ENCODE measurements around the gene TBC1D2. TPM values are rescaled to one million over a fixed set of nuclear protein-coding genes. Genes with fewer than 3 reads are reported as not detected.
"Not testable (repeated sequence)": the region's sequence is repeated elsewhere in the genome, so short reads cannot be mapped to it uniquely, and the experiment has no call there.

Gene TBC1D2
- total and polyA plus RNA-seq, 4 donors: 3.4 to 9.5 (median 4.8) TPM

DNA sequence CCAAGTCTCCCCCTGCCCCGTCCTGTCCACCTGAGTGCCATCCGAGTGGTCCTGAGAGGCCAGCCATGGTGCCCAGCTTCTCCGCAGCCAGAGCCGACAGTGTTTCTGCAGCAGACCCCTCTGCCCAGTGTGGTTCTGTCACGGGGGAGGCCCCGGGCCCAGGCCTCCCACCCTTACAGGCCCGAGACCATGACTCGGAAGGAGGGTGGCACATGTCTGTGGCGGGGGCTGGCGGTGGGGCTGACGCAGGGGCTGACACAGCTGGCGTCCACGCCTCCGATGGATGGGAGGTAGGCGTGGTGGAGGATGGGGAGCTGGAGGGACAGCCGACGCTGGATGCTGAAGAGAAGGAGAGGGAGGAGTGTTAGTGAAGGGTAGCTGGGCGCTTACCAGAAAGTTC, 35.0 kb upstream of the TBC1D2 start:
- no peaks in the 10 kb centered on the region for H3K27me3 ChIP-seq (ENCODE audit: control insufficient read depth, insufficient read depth, low read length)
- 90% methylated on average over 17 of the region's 18 CpGs for WGBS (ENCODE audit: insufficient coverage)
- no peaks in the 10 kb centered on the region for H3K9me3 ChIP-seq (ENCODE audit: control insufficient read depth, insufficient read depth, low read length)
- no peak overlapping the region for H3K4me3 ChIP-seq (ENCODE audit: low read depth, low read length)
- peaks cover 37% of the 10 kb centered on the region for H3K36me3 ChIP-seq (ENCODE audit: control insufficient read depth, insufficient read depth, low read length)
- no peaks in the 10 kb centered on the region for H3K4me1 ChIP-seq (ENCODE audit: control insufficient read depth, insufficient read depth, low read length)
- no peak overlapping the region for H3K27ac ChIP-seq (ENCODE audit: low read depth, low read length)
- no peak for DNase-seq (ENCODE audit: low read depth in 4 of 6, low spot score in 6 of 6)

GRCh38 chr9:98289614-98290201, 34.3 kb upstream of the TBC1D2 start:
- 41% methylated on average over 12 of the region's 12 CpGs for WGBS (ENCODE audit: insufficient coverage)
- H3K27me3 ChIP-seq (ENCODE audit: control insufficient read depth, insufficient read depth, low read length): no peaks in the 10 kb centered on the region
- peaks cover 34% of the 10 kb centered on the region for H3K36me3 ChIP-seq (ENCODE audit: control insufficient read depth, insufficient read depth, low read length)
- no peaks in the 10 kb centered on the region for H3K4me1 ChIP-seq (ENCODE audit: control insufficient read depth, insufficient read depth, low read length)
- H3K9me3 ChIP-seq (ENCODE audit: control insufficient read depth, insufficient read depth, low read length): no peaks in the 10 kb centered on the region
- no peak overlapping the region for H3K27ac ChIP-seq (ENCODE audit: low read depth, low read length)
- H3K4me3 ChIP-seq (ENCODE audit: low read depth, low read length): no peak overlapping the region
- DNase-seq (ENCODE audit: low read depth in 4 of 6, low spot score in 6 of 6): no peak

GRCh38 chr9:98288881-98289280, 33.4 kb upstream of the TBC1D2 start:
- Histone ChIP-seq H3K9me3 (ENCODE audit: control insufficient read depth, insufficient read depth, low read length) (no peaks in the 10 kb centered on the region), H3K4me3 (ENCODE audit: low read depth, low read length) (no peak overlapping the region), H3K27ac (ENCODE audit: low read depth, low read length) (no peak overlapping the region), H3K4me1 (ENCODE audit: control insufficient read depth, insufficient read depth, low read length) (no peaks in the 10 kb centered on the region), H3K36me3 (ENCODE audit: control insufficient read depth, insufficient read depth, low read length) (peaks cover 34% of the 10 kb centered on the region), H3K27me3 (ENCODE audit: control insufficient read depth, insufficient read depth, low read length) (no peaks in the 10 kb centered on the region)
- WGBS (ENCODE audit: insufficient coverage): 72% methylated on average over 4 of the region's 5 CpGs
- no peak for DNase-seq (ENCODE audit: low read depth in 4 of 6, low spot score in 6 of 6)

GRCh38 chr9:98287384-98287783, 31.9 kb upstream of the TBC1D2 start:
- Histone ChIP-seq H3K27me3 (ENCODE audit: control insufficient read depth, insufficient read depth, low read length) (no peaks in the 10 kb centered on the region), H3K9me3 (ENCODE audit: control insufficient read depth, insufficient read depth, low read length) (no peaks in the 10 kb centered on the region)
- WGBS (ENCODE audit: insufficient coverage): 97% methylated on average over 3 of the region's 4 CpGs

DNA sequence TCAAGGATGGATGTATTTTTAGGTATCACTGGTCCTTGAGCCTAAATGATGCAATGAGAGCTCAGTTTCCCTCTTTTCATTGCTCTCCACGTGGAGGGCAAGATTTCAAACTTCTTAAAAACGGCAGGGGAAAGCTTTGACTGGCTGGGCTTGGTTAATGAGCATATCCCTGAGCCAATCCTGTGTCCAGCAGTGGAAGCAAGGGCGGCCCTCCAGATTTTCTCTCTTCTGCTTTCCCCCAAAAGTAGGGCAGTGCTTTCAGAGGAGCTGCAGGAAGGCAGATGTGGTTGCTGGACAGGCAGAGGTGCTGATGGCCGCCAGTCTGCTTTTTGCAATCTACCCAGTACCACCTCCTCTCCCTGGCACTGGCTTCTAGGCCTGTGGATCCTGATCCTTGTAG, 30.0 kb upstream of the TBC1D2 start:
- 100% methylated on average over 1 of the region's 4 CpGs for WGBS (ENCODE audit: insufficient coverage)
- H3K4me1 ChIP-seq (ENCODE audit: control insufficient read depth, insufficient read depth, low read length): no peaks in the 10 kb centered on the region

More at GRCh38 chr9:98287384-98287783, 31.9 kb upstream of the TBC1D2 start:
- peak in 1 of 6 donors; percentile 17 for DNase-seq (ENCODE audit: low read depth in 4 of 6, low spot score in 6 of 6)
- Histone ChIP-seq H3K4me3 (ENCODE audit: low read depth, low read length) (no peak overlapping the region), H3K27ac (ENCODE audit: low read depth, low read length) (no peak overlapping the region), H3K36me3 (ENCODE audit: control insufficient read depth, insufficient read depth, low read length) (peaks cover 32% of the 10 kb centered on the region), H3K4me1 (ENCODE audit: control insufficient read depth, insufficient read depth, low read length) (no peaks in the 10 kb centered on the region)

GRCh38 chr9:98284754-98285153, 29.3 kb upstream of the TBC1D2 start:
- no peaks in the 10 kb centered on the region for H3K9me3 ChIP-seq (ENCODE audit: control insufficient read depth, insufficient read depth, low read length)
- no peak for DNase-seq (ENCODE audit: low read depth in 4 of 6, low spot score in 6 of 6)
- H3K27me3 ChIP-seq (ENCODE audit: control insufficient read depth, insufficient read depth, low read length): no peaks in the 10 kb centered on the region
- no peak overlapping the region for H3K4me3 ChIP-seq (ENCODE audit: low read depth, low read length)
- 79% methylated on average over 3 of the region's 3 CpGs for WGBS (ENCODE audit: insufficient coverage)
- H3K27ac ChIP-seq (ENCODE audit: low read depth, low read length): no peak overlapping the region
- no peaks in the 10 kb centered on the region for H3K4me1 ChIP-seq (ENCODE audit: control insufficient read depth, insufficient read depth, low read length)
- H3K36me3 ChIP-seq (ENCODE audit: control insufficient read depth, insufficient read depth, low read length): peaks cover 14% of the 10 kb centered on the region

More for the DNA sequence above, 30.0 kb upstream of the TBC1D2 start:
- H3K9me3 ChIP-seq (ENCODE audit: control insufficient read depth, insufficient read depth, low read length): no peaks in the 10 kb centered on the region
- H3K27ac ChIP-seq (ENCODE audit: low read depth, low read length): no peak overlapping the region
- no peaks in the 10 kb centered on the region for H3K27me3 ChIP-seq (ENCODE audit: control insufficient read depth, insufficient read depth, low read length)
- peaks cover 21% of the 10 kb centered on the region for H3K36me3 ChIP-seq (ENCODE audit: control insufficient read depth, insufficient read depth, low read length)
- H3K4me3 ChIP-seq (ENCODE audit: low read depth, low read length): no peak overlapping the region
- DNase-seq (ENCODE audit: low read depth in 4 of 6, low spot score in 6 of 6): no peak

DNA sequence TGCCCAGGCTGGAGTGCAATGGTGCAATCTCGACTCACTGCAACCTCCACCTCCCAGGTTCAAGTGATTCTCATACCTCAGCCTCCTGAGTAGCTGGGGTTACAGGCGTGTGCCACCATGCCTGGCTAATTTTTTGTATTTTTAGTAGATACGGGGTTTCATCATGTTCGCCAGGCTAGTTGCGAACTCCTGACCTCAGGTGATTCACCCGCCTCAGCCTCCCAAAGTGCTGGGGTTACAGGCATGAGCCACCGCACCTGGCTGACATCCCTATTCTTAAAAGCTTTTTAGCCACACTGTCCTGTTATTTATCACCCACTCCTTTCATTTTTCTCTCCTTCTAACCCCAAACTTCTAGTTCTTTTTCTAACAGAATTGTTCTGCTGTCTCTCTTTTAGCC, 27.7 kb upstream of the TBC1D2 start:
- H3K4me1 ChIP-seq (ENCODE audit: control insufficient read depth, insufficient read depth, low read length); DNase-seq (ENCODE audit: low read depth in 4 of 6, low spot score in 6 of 6); H3K27me3 ChIP-seq (ENCODE audit: control insufficient read depth, insufficient read depth, low read length); H3K27ac ChIP-seq (ENCODE audit: low read depth, low read length); H3K36me3 ChIP-seq (ENCODE audit: control insufficient read depth, insufficient read depth, low read length); H3K4me3 ChIP-seq (ENCODE audit: low read depth, low read length); H3K9me3 ChIP-seq (ENCODE audit: control insufficient read depth, insufficient read depth, low read length): not testable (repeated sequence)
- 82% methylated on average over 5 of the region's 7 CpGs for WGBS (ENCODE audit: insufficient coverage)

GRCh38 chr9:98281281-98281680, 25.8 kb upstream of the TBC1D2 start:
- 86% methylated on average over 1 of the region's 1 CpG for WGBS (ENCODE audit: insufficient coverage)
- Histone ChIP-seq H3K27ac (ENCODE audit: low read depth, low read length) (no peak overlapping the region), H3K9me3 (ENCODE audit: control insufficient read depth, insufficient read depth, low read length) (no peaks in the 10 kb centered on the region), H3K27me3 (ENCODE audit: control insufficient read depth, insufficient read depth, low read length) (no peaks in the 10 kb centered on the region), H3K4me3 (ENCODE audit: low read depth, low read length) (no peak overlapping the region), H3K4me1 (ENCODE audit: control insufficient read depth, insufficient read depth, low read length) (no peaks in the 10 kb centered on the region), H3K36me3 (ENCODE audit: control insufficient read depth, insufficient read depth, low read length) (no peaks in the 10 kb centered on the region)
- no peak for DNase-seq (ENCODE audit: low read depth in 4 of 6, low spot score in 6 of 6)

DNA sequence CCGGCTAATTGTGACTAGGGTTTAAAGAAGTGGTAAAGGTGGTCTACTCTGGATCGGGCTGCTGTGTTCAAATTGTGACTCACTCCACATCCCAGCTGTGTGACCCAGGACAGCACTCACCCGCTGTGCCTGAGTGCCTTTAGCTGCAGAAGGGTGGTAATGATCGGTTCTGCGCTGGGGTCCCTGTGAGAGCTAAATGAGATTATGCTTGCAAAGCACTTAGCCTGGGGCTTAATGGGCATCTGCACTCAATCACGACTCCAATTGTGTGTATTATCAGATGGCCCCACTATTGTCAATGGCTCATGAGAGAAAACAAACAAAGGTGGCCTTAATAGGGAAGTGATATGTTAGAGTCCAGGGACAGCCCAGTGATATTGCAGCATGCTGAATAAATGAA, 25.1 kb upstream of the TBC1D2 start:
- H3K36me3 ChIP-seq (ENCODE audit: control insufficient read depth, insufficient read depth, low read length): no peaks in the 10 kb centered on the region
- WGBS (ENCODE audit: insufficient coverage): 0% methylated on average over 2 of the region's 6 CpGs
- H3K4me3 ChIP-seq (ENCODE audit: low read depth, low read length): no peak overlapping the region
- DNase-seq (ENCODE audit: low read depth in 4 of 6, low spot score in 6 of 6): peak in 2 of 6 donors; percentile 9 to 91
- no peak overlapping the region for H3K27ac ChIP-seq (ENCODE audit: low read depth, low read length)
- H3K4me1 ChIP-seq (ENCODE audit: control insufficient read depth, insufficient read depth, low read length): no peaks in the 10 kb centered on the region
- H3K9me3 ChIP-seq (ENCODE audit: control insufficient read depth, insufficient read depth, low read length): no peaks in the 10 kb centered on the region
- no peaks in the 10 kb centered on the region for H3K27me3 ChIP-seq (ENCODE audit: control insufficient read depth, insufficient read depth, low read length)

GRCh38 chr9:98280162-98280561, 24.7 kb upstream of the TBC1D2 start:
- 95% methylated on average over 2 of the region's 2 CpGs for WGBS (ENCODE audit: insufficient coverage)
- no peaks in the 10 kb centered on the region for H3K27me3 ChIP-seq (ENCODE audit: control insufficient read depth, insufficient read depth, low read length)
- H3K36me3 ChIP-seq (ENCODE audit: control insufficient read depth, insufficient read depth, low read length): no peaks in the 10 kb centered on the region
- DNase-seq (ENCODE audit: low read depth in 4 of 6, low spot score in 6 of 6): no peak
- no peaks in the 10 kb centered on the region for H3K4me1 ChIP-seq (ENCODE audit: control insufficient read depth, insufficient read depth, low read length)
- H3K27ac ChIP-seq (ENCODE audit: low read depth, low read length): no peak overlapping the region
- no peak overlapping the region for H3K4me3 ChIP-seq (ENCODE audit: low read depth, low read length)
- no peaks in the 10 kb centered on the region for H3K9me3 ChIP-seq (ENCODE audit: control insufficient read depth, insufficient read depth, low read length)

All from spinal cord (tissue), 10 donors.